GM13977 (cell line): ENCODE results near the gene EXOC2.

ENCODE experiments used
- DNase-seq: peaks from one replicate; pipeline ENCODE4 v3.0.0; 2012; ENCODE audit warnings: low spot score
- in situ Hi-C: fragments of 300-500 bp; cut with MboI; formaldehyde crosslinking; loops from one replicate; pipeline ENCODE4 v1.12.0; 2022; ENCODE audit warnings: low sequenced_read_pairs, low pct_unique_long_range_greater_than_20kb, mixed read lengths, inconsistent platforms; ENCODE audit not compliant: unreplicated experiment
- TF ChIP-seq, protein P1 (sequence below): IDR thresholded peaks from 2 replicates; pipeline ENCODE4 v1.5.1; 2012; ENCODE audit warnings: mild to moderate bottlenecking, control low read depth; ENCODE audit not compliant: insufficient read depth; ENCODE audit errors: extremely low read depth, missing control alignments

Gene EXOC2

DNA sequence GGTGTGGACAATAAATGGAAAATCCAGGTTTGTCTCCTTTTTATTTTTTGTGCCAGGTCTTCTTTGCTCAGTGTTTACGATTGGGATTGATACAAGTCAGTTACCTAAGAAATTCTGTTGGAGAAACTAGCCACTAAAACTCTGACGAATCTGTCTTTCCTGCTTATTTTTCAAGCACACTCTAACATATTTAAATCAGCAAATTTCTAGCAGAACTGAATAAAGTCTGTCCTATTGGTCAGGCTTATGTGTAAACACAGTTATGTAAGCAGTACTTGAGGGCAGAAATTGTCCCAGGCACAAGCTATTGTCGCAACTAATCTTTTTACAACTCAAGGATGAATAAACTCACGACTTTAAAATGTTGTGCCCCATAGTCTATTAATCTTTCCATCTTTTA, 12.1 kb upstream of the EXOC2 start:
- TF ChIP-seq, protein P1, sequence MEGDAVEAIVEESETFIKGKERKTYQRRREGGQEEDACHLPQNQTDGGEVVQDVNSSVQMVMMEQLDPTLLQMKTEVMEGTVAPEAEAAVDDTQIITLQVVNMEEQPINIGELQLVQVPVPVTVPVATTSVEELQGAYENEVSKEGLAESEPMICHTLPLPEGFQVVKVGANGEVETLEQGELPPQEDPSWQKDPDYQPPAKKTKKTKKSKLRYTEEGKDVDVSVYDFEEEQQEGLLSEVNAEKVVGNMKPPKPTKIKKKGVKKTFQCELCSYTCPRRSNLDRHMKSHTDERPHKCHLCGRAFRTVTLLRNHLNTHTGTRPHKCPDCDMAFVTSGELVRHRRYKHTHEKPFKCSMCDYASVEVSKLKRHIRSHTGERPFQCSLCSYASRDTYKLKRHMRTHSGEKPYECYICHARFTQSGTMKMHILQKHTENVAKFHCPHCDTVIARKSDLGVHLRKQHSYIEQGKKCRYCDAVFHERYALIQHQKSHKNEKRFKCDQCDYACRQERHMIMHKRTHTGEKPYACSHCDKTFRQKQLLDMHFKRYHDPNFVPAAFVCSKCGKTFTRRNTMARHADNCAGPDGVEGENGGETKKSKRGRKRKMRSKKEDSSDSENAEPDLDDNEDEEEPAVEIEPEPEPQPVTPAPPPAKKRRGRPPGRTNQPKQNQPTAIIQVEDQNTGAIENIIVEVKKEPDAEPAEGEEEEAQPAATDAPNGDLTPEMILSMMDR: no peak
- in situ Hi-C loops: no loop called here
- DNase-seq: no peak

DNA sequence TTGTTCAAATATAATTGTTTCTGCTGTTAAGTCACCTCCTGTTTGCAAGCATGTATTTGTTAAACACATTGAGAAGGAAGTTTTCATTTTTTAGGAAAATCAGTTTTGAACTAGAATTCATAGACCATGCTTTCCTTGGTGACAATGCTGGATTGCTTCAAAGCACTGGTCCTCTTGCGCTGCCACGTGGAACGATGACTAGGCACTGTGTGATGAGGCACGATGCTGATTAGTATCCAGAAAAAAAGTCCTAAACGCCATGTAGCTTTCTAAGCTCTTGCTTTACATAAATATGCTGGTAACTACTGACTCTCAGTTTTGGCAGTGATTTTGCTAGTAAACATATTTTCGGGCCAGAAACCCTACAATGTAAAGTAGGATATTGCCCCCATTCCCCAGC, 11.1 kb upstream of the EXOC2 start:
- DNase-seq: no peak
- in situ Hi-C loops: no loop called here
- TF ChIP-seq, protein P1: no peak

DNA sequence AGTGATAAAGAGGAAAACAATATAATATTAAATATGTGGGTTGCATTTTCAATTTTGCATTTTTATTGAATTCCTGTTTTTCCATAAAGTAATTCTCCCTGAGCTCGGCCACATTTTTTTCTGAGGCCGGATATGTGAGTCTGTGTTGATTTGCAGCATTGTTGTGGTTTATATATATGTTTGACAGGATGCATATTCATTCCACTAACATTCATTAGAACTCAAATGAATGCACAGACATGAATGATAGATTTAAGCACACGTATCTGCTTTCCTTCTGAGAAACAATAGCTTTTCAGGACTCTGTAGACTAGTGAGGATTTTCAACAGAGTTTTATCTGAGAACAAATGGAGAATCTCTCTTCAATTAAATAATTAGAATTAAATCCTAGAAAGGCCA, 10.6 kb upstream of the EXOC2 start:
- in situ Hi-C loops: no loop called here
- DNase-seq: no peak
- TF ChIP-seq, protein P1: no peak

DNA sequence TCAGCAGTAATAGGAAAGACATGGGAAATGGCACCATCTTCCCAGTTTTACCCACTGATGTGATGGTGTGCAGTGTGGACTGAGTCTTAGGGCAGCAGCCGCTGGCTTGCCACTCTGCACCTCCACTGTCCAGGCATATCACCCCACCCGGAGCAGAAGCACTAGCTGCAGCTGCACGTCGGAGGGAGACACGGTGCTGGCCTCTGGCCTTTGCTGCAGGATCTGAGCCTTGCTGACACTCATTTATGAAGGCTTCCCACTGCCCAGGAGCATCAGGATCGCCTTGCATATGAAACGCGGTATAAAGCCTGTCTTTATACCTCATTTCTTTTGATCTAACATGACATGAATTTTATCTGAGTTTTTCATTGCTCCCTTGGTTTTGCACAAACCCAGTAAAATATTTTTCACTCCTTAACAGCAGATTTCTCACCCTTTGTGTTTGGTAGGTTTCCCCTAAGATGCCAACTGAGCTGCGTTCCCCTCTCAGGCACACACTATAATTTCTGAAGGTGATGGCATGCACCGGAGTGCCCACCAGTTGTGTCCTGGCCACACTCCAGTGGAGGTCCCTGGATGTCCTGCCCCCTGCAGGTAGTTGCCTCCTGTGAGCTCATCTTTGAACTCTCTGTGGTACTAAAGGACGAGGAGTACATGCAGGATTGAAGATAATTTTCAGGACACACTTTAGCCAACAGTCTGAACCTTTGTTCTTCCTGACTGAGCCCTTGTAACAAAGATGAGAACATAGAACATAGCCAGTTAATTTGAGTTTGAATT, 9.0 kb upstream of the EXOC2 start:
- DNase-seq: no peak
- in situ Hi-C loops: no loop called here
- TF ChIP-seq, protein P1: no peak

DNA sequence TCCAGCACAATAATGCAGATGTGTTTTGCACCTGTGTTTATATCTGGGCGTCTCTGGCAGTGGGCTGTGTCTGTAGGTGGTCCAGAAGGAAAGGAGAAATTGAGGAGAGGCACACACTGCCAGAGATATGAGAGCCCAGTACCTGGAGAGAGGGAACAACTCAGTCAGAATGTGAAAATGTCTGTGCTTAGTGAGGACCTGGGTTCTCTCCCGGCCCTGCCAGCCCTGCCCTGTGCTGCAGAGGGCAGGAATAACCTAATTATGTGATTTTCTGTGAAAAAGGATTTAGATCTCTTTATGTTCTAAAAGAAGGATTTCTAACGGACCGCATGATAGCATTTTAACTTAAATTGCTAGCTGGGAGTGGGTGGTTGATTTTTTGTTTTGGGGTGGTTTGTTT, 8.3 kb upstream of the EXOC2 start:
- TF ChIP-seq, protein P1: no peak
- in situ Hi-C loops: no loop called here
- DNase-seq: no peak

DNA sequence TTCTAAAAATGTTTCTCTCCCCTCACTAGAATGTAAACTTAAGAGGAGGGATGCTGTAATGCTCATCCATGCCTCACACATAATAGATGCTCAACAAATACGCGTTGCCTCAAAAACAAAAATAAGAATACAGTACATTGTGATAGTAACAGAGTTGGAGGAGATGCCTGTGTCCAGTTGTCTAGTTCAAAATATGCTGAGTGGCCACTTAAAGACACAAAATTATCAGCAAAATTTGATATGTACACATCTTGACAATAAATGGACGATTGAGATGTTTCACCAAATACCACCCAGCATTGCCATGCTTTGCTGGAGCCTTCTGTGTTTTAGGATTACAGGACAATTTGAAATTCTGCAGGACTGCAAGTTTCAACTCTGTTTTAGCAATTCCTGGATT, 7.6 kb upstream of the EXOC2 start:
- in situ Hi-C loops: no loop called here
- no peak for DNase-seq
- TF ChIP-seq, protein P1: no peak
